HepG2 (cell line): ENCODE data around the gene ZNF148. TPM values are rescaled to one million over a fixed set of nuclear protein-coding genes. Genes with fewer than 3 reads are reported as not detected.

ENCODE experiments used
- ATAC-seq: fragments of 200-7000 bp; cut with Tn5 transposase; 3 replicates; pipeline ENCODE4 v1.9.1; 2020; ENCODE audit warnings: mild to moderate bottlenecking, moderate library complexity
- BruUV-seq: library from RNA; stranded (reverse); fragments of 400-500 nt; replicated peaks from 2 replicates; lab custom pipeline; 2021; lab: Mats Ljungman, UMichigan
- CTCF ChIA-PET: fragments of 300-600 bp; formaldehyde crosslinking; extraction: SDS; loops from one replicate; lab custom pipeline; 2021; ENCODE audit warnings: low total read pairs, inconsistent platforms, low intra/inter-chr PET ratio; lab: Yijun Ruan, JAX
- POLR2A ChIA-PET: fragments of 350-600 bp; sonication (Branson Sonifier 250); formaldehyde crosslinking; loops from one replicate; lab custom pipeline; 2020; ENCODE audit warnings: antibody characterized with exemption, inconsistent platforms; lab: Yijun Ruan, JAX
- DNase-seq: peaks from one replicate; pipeline ENCODE4 v3.0.0-alpha.2; 2015; ENCODE audit warnings: low spot score
- FAIRE-seq: peaks from 3 replicates; lab custom pipeline; 2011; peaks lifted over from hg19 to GRCh38; lab: Jason Lieb, UNC
- H2AFZ ChIP-seq: one replicate; pipeline ENCODE4 v1.6.1; 2011; ENCODE audit warnings: low read length, inconsistent platforms
- H3K27ac ChIP-seq: fragments of 300-600 bp; 3 replicates; pipeline ENCODE4 v1.8.0; 2011; ENCODE audit warnings: mixed run types, mild to moderate bottlenecking, mixed read lengths, low read length, inconsistent platforms; ENCODE audit not compliant: insufficient read depth; ENCODE audit errors: extremely low read length
- H3K27me3 ChIP-seq, 2 experiments: fragments of 200-600 bp in 1 of 2; 2 replicates in 1 of 2; 3 replicates in 1 of 2; pipeline versions ENCODE4 v1.6.0 to v1.8.0; 2011; ENCODE audit warnings: low read length in 2 of 2, mild to moderate bottlenecking in 2 of 2, moderate library complexity in 2 of 2, inconsistent platforms in 1 of 2; ENCODE audit not compliant: insufficient read depth in 2 of 2, control insufficient read depth in 1 of 2
- H3K36me3 ChIP-seq, 2 experiments: fragments of 200-600 bp in 1 of 2; replicated peaks in 1 of 2; 2 replicates in 1 of 2; 3 replicates in 1 of 2; pipeline versions ENCODE4 v1.5.1 to v1.8.0; 2011; ENCODE audit warnings: low read length in 2 of 2, inconsistent platforms in 1 of 2; ENCODE audit not compliant: insufficient read depth in 2 of 2, control insufficient read depth in 1 of 2
- H3K4me1 ChIP-seq: 2 replicates; pipeline ENCODE4 v1.5.1; 2012; ENCODE audit warnings: low read length, inconsistent platforms; ENCODE audit not compliant: insufficient read depth
- H3K4me2 ChIP-seq: 2 replicates; pipeline ENCODE4 v1.6.0; 2011; ENCODE audit warnings: low read depth, low read length, inconsistent platforms
- H3K4me3 ChIP-seq, 3 experiments: fragments of 200-600 bp in 1 of 3; sonication (generic), shearing (Covaris generic) in 1 of 3; replicated peaks in 1 of 3; 2 replicates each; pipeline ENCODE4 v1.5.1; 2011 to 2016; ENCODE audit warnings: low read length in 3 of 3, inconsistent platforms in 2 of 3, low read depth in 2 of 3, mild to moderate bottlenecking in 2 of 3, control low read depth in 1 of 3, mixed read lengths in 1 of 3; ENCODE audit not compliant: insufficient read depth in 1 of 3
- H3K79me2 ChIP-seq: one replicate; pipeline ENCODE4 v1.6.1; 2011; ENCODE audit warnings: low read length, inconsistent platforms; ENCODE audit not compliant: insufficient read depth
- H3K9ac ChIP-seq: 2 replicates; pipeline ENCODE4 v1.6.0; 2011; ENCODE audit warnings: mild to moderate bottlenecking, low read depth, low read length, inconsistent platforms; ENCODE audit not compliant: insufficient read depth
- H3K9me3 ChIP-seq: 2 replicates; pipeline ENCODE4 v1.5.1; 2012; ENCODE audit warnings: mild to moderate bottlenecking, low read length
- H4K20me1 ChIP-seq: 2 replicates; pipeline ENCODE4 v1.6.0; 2011; ENCODE audit warnings: inconsistent platforms, mild to moderate bottlenecking, low read length, moderate library complexity; ENCODE audit not compliant: insufficient read depth
- CREM ChIP-seq, 2 experiments: sonication (generic) in 1 of 2; formaldehyde crosslinking in 1 of 2; IDR thresholded peaks; 2 replicates each; pipeline versions ENCODE4 v1.4.0 to v1.6.1; 2016 to 2020; ENCODE audit warnings: antibody characterized with exemption in 1 of 2, mild to moderate bottlenecking in 1 of 2, missing genetic modification reagents in 1 of 2
- MBD4 ChIP-seq: IDR thresholded peaks from 2 replicates; pipeline ENCODE4 v1.6.1; 2012; ENCODE audit warnings: low read length, inconsistent platforms, borderline replicate concordance
- SIX1 ChIP-seq: sonication (generic); formaldehyde crosslinking; IDR thresholded peaks from 2 replicates; pipeline ENCODE4 v1.4.0; 2020; ENCODE audit warnings: missing genetic modification reagents, borderline replicate concordance
- WGBS: methylation state at CpG from one replicate; pipeline ENCODE4 v1.1.6; 2017; ENCODE audit warnings: low lambda C conversion rate; 5-methylcytosine and 5-hydroxymethylcytosine counted together
- in situ Hi-C: cut with HindIII; loops from 2 replicates; pipeline ENCODE4 v1.10.0; 2017; ENCODE audit warnings: low pct_unique_long_range_greater_than_20kb; ENCODE audit not compliant: extremely low pct_ligation_motif_present
- intact Hi-C: fragments of 100-400 bp; cut with micrococcal nuclease; formaldehyde crosslinking; loops from one replicate; pipeline ENCODE4 v1.10.0; 2022; ENCODE audit not compliant: unreplicated experiment
- polyA plus RNA-seq, 8 experiments: library from polyadenylated mRNA; depleted of rRNA in 3 of 8; stranded (reverse) in 7 of 8; unstranded in 1 of 8; fragments of >200 nt; fragmentation: Illumina TruSeq in 4 of 8; extraction: Trizol in 4 of 8; gene quantifications; 2 replicates each; pipeline versions ENCODE4 v1.2.1 to v1.2.3, GENCODE V29; 2011 to 2016; ENCODE audit warnings: low read depth in 4 of 8, missing spikeins in 1 of 8, mixed read lengths in 1 of 8; ENCODE audit not compliant: insufficient read depth in 1 of 8
- total RNA-seq, 5 experiments: library from RNA; depleted of rRNA; stranded (reverse); fragments of >200 nt; fragmentation: Illumina TruSeq; extraction: Trizol; gene quantifications; 2 replicates each; pipeline ENCODE4 v1.2.3, GENCODE V29; 2016; ENCODE audit warnings: low read depth in 1 of 5
- TF ChIP-seq, protein P1 (sequence below): sonication (generic); formaldehyde crosslinking; IDR thresholded peaks from 2 replicates; pipeline ENCODE4 v1.9.0; 2021; ENCODE audit warnings: mild to moderate bottlenecking, missing genetic modification reagents

The ZNF148 gene
- total and polyA plus RNA-seq, 2 of the 13 experiments (the other 11 are each of a cell fraction or from before 2014, with no cell fraction given) = 10.6 to 36.1 TPM

- WGBS = 72% methylated on average over 11 of the region's 11 CpGs
- BruUV-seq = no TSS peak
- Histone ChIP-seq H3K27ac (no peak overlapping the region), H4K20me1 (no peaks in the 10 kb centered on the region), H3K36me3 (no peaks in the 10 kb centered on the region), H3K4me3 (no peak overlapping the region), H3K9me3 (no peaks in the 10 kb centered on the region), H2AFZ (no peak overlapping the region), H3K79me2 (no peaks in the 10 kb centered on the region), H3K27me3 (peaks cover 0 to 18% of the 10 kb centered on the region in 2 experiments; a peak in 3 of 5 replicates), H3K4me2 (no peak overlapping the region), H3K4me1 (peaks cover 52% of the 10 kb centered on the region), H3K9ac (no peak overlapping the region)
- ChIA-PET CTCF (no interaction called here), POLR2A (no interaction called here)
- no peak for FAIRE-seq
- TF ChIP-seq, protein P1, sequence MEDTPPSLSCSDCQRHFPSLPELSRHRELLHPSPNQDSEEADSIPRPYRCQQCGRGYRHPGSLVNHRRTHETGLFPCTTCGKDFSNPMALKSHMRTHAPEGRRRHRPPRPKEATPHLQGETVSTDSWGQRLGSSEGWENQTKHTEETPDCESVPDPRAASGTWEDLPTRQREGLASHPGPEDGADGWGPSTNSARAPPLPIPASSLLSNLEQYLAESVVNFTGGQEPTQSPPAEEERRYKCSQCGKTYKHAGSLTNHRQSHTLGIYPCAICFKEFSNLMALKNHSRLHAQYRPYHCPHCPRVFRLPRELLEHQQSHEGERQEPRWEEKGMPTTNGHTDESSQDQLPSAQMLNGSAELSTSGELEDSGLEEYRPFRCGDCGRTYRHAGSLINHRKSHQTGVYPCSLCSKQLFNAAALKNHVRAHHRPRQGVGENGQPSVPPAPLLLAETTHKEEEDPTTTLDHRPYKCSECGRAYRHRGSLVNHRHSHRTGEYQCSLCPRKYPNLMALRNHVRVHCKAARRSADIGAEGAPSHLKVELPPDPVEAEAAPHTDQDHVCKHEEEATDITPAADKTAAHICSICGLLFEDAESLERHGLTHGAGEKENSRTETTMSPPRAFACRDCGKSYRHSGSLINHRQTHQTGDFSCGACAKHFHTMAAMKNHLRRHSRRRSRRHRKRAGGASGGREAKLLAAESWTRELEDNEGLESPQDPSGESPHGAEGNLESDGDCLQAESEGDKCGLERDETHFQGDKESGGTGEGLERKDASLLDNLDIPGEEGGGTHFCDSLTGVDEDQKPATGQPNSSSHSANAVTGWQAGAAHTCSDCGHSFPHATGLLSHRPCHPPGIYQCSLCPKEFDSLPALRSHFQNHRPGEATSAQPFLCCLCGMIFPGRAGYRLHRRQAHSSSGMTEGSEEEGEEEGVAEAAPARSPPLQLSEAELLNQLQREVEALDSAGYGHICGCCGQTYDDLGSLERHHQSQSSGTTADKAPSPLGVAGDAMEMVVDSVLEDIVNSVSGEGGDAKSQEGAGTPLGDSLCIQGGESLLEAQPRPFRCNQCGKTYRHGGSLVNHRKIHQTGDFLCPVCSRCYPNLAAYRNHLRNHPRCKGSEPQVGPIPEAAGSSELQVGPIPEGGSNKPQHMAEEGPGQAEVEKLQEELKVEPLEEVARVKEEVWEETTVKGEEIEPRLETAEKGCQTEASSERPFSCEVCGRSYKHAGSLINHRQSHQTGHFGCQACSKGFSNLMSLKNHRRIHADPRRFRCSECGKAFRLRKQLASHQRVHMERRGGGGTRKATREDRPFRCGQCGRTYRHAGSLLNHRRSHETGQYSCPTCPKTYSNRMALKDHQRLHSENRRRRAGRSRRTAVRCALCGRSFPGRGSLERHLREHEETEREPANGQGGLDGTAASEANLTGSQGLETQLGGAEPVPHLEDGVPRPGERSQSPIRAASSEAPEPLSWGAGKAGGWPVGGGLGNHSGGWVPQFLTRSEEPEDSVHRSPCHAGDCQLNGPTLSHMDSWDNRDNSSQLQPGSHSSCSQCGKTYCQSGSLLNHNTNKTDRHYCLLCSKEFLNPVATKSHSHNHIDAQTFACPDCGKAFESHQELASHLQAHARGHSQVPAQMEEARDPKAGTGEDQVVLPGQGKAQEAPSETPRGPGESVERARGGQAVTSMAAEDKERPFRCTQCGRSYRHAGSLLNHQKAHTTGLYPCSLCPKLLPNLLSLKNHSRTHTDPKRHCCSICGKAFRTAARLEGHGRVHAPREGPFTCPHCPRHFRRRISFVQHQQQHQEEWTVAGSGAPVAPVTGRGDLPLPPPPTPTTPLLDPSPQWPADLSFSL (CRISPR knock-in tag) = no peak
- TF ChIP-seq SIX1 (CRISPR knock-in tag) = no peak
- no peak for TF ChIP-seq MBD4
- no peak for TF ChIP-seq CREM (IDR thresholded peaks at IDR 0.05)
- TF ChIP-seq CREM (CRISPR knock-in tag; IDR thresholded peaks at IDR 0.05) = no peak
- no peak for DNase-seq
- ATAC-seq = peak; percentile 9; the same call in 1 of the 3 replicates
- intact Hi-C loops (no loop called here), in situ Hi-C loops (no loop called here)
Measured at GRCh38 chr3:125211523-125212090, 163.5 kb downstream of the ZNF148 start.
